Astrocyte (in vitro differentiated cells and primary cell): ENCODE data around the gene C20orf144. TPM values are rescaled to one million over a fixed set of nuclear protein-coding genes. Genes with fewer than 3 reads are reported as not detected.

Experiments
- DNase-seq: peaks from one replicate; pipeline ENCODE4 v3.0.0-alpha.2; 2010; ENCODE audit warnings: low read depth
- FAIRE-seq: peaks from 2 replicates; lab custom pipeline; 2011; peaks lifted over from hg19 to GRCh38; lab: Jason Lieb, UNC
- H2AFZ ChIP-seq: 2 replicates; pipeline ENCODE4 v1.6.0; 2012; ENCODE audit warnings: low read depth, low read length, inconsistent platforms
- H3K27ac ChIP-seq: 2 replicates; pipeline ENCODE4 v1.5.1; 2011; ENCODE audit warnings: low read depth, low read length, inconsistent platforms
- H3K27me3 ChIP-seq: 2 replicates; pipeline ENCODE4 v1.6.0; 2011; ENCODE audit warnings: low read length, inconsistent platforms; ENCODE audit not compliant: insufficient read depth
- H3K36me3 ChIP-seq: 2 replicates; pipeline ENCODE4 v1.5.1; 2011; ENCODE audit warnings: low read length, inconsistent platforms; ENCODE audit not compliant: insufficient read depth
- H3K4me1 ChIP-seq: 2 replicates; pipeline ENCODE4 v1.5.1; 2011; ENCODE audit warnings: low read length, inconsistent platforms; ENCODE audit not compliant: insufficient read depth
- H3K4me2 ChIP-seq: 2 replicates; pipeline ENCODE4 v1.6.0; 2012; ENCODE audit warnings: low read length, inconsistent platforms
- H3K4me3 ChIP-seq: 2 replicates; pipeline ENCODE4 v1.5.1; 2011; ENCODE audit warnings: low read depth, mild to moderate bottlenecking, low read length, inconsistent platforms; ENCODE audit not compliant: insufficient read depth
- H3K79me2 ChIP-seq: 2 replicates; pipeline ENCODE4 v1.6.0; 2012; ENCODE audit warnings: mild to moderate bottlenecking, low read length, inconsistent platforms; ENCODE audit not compliant: insufficient read depth
- H3K9ac ChIP-seq: 2 replicates; pipeline ENCODE4 v1.6.0; 2012; ENCODE audit warnings: mild to moderate bottlenecking, low read length, inconsistent platforms
- H3K9me3 ChIP-seq: 2 replicates; pipeline ENCODE4 v1.5.1; 2012; ENCODE audit warnings: low read depth, mild to moderate bottlenecking, low read length, inconsistent platforms; ENCODE audit not compliant: insufficient read depth
- H4K20me1 ChIP-seq: 2 replicates; pipeline ENCODE4 v1.6.0; 2012; ENCODE audit warnings: low read length, inconsistent platforms; ENCODE audit not compliant: insufficient read depth
- H3K27ac Mint-ChIP-seq: one replicate; pipeline ENCODE4 v1.8.0; 2021; ENCODE audit warnings: mild to moderate bottlenecking, mixed read lengths; ENCODE audit not compliant: unreplicated experiment
- H3K27me3 Mint-ChIP-seq: one replicate; pipeline ENCODE4 v1.8.0; 2021; ENCODE audit warnings: low read depth, mixed read lengths; ENCODE audit not compliant: unreplicated experiment
- H3K36me3 Mint-ChIP-seq: one replicate; pipeline ENCODE4 v1.8.0; 2021; ENCODE audit warnings: low read depth, mixed read lengths; ENCODE audit not compliant: unreplicated experiment
- H3K4me1 Mint-ChIP-seq: one replicate; pipeline ENCODE4 v1.8.0; 2021; ENCODE audit warnings: low read depth, mixed read lengths; ENCODE audit not compliant: unreplicated experiment
- H3K4me3 Mint-ChIP-seq: one replicate; pipeline ENCODE4 v1.8.0; 2021; ENCODE audit warnings: mild to moderate bottlenecking, moderate library complexity, mixed read lengths; ENCODE audit not compliant: unreplicated experiment
- H3K9me3 Mint-ChIP-seq: one replicate; pipeline ENCODE4 v1.8.0; 2021; ENCODE audit warnings: mild to moderate bottlenecking, mixed read lengths; ENCODE audit not compliant: unreplicated experiment
- EZH2 ChIP-seq: IDR thresholded peaks from 2 replicates; pipeline ENCODE4 v1.6.1; 2012; ENCODE audit warnings: mild to moderate bottlenecking, low read length, inconsistent platforms; ENCODE audit not compliant: insufficient read depth
- total RNA-seq: library from RNA; stranded (reverse); gene quantifications from 2 replicates; pipeline ENCODE4 v1.2.1, GENCODE V29; 2021
- TF ChIP-seq, protein P1 (sequence below): IDR thresholded peaks from 2 replicates; pipeline ENCODE4 v1.5.1; 2011; ENCODE audit warnings: low read depth, mild to moderate bottlenecking, inconsistent platforms, low read length, moderate library complexity; ENCODE audit not compliant: insufficient read depth

Gene C20orf144
- total RNA-seq, 1 donor from 2014 or later, result 0.16 TPM

- Mint-ChIP-seq H3K4me3 (no peak overlapping the region), H3K27me3 (peaks cover 4% of the 10 kb centered on the region), H3K4me1 (no peaks in the 10 kb centered on the region), H3K36me3 (peaks cover 3% of the 10 kb centered on the region), H3K27ac (no peak overlapping the region), H3K9me3 (peaks cover 14% of the 10 kb centered on the region)
- H3K9ac ChIP-seq, result no peak overlapping the region
- no peak overlapping the region for H3K27ac ChIP-seq
- H3K36me3 ChIP-seq, result no peaks in the 10 kb centered on the region
- TF ChIP-seq EZH2, result no peak
- TF ChIP-seq, protein P1, sequence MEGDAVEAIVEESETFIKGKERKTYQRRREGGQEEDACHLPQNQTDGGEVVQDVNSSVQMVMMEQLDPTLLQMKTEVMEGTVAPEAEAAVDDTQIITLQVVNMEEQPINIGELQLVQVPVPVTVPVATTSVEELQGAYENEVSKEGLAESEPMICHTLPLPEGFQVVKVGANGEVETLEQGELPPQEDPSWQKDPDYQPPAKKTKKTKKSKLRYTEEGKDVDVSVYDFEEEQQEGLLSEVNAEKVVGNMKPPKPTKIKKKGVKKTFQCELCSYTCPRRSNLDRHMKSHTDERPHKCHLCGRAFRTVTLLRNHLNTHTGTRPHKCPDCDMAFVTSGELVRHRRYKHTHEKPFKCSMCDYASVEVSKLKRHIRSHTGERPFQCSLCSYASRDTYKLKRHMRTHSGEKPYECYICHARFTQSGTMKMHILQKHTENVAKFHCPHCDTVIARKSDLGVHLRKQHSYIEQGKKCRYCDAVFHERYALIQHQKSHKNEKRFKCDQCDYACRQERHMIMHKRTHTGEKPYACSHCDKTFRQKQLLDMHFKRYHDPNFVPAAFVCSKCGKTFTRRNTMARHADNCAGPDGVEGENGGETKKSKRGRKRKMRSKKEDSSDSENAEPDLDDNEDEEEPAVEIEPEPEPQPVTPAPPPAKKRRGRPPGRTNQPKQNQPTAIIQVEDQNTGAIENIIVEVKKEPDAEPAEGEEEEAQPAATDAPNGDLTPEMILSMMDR, result no peak
- DNase-seq (no peak), FAIRE-seq (no peak)
- H3K27me3 ChIP-seq, result no peaks in the 10 kb centered on the region
- no peaks in the 10 kb centered on the region for H3K79me2 ChIP-seq
- H4K20me1 ChIP-seq, result no peaks in the 10 kb centered on the region
- no peak overlapping the region for H2AFZ ChIP-seq
- no peak overlapping the region for H3K4me2 ChIP-seq
- H3K4me1 ChIP-seq, result peaks cover 3% of the 10 kb centered on the region
- H3K9me3 ChIP-seq, result no peaks in the 10 kb centered on the region
- H3K4me3 ChIP-seq, result no peak overlapping the region
Observed at GRCh38 chr20:33701629-33702450, 39.7 kb downstream of the C20orf144 start.

- Histone ChIP-seq H3K4me1 (no peaks in the 10 kb centered on the region), H3K27me3 (no peaks in the 10 kb centered on the region)
- peaks cover 3% of the 10 kb centered on the region for H3K27me3 Mint-ChIP-seq
Observed at GRCh38 chr20:33702861-33703260, 40.7 kb downstream of the C20orf144 start.

DNA sequence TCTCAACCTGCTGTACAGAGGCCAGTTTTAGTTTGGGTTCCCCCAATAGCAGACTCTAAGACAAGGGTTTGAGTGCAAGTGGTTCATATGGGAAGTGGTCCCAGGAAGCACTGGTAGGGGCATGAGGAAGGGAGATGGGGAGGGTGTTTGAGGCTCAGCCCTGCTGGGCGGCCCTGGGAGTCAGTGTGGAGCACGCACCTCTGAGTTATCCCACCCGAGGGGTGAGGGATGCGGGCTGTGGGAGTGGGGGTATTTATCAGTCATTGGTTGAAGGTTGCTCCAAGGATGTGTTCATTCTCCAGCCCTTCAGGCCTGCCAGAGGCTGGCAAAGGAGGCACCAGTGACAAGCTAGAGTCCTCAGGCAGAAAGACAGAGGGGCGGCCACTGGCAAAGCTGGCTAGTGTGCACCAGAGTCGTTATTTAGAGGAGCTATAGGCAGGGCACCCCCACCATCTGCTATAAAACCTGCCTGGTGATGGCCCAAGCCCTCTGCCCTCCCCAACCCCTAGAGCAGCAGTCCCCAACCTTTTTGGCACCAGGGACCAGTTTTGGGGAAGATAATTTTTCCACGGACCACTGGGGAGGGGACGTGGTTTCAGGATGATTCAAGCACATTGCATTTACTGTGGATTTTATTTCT lies 41.5 kb downstream of the C20orf144 start:
- no peaks in the 10 kb centered on the region for H4K20me1 ChIP-seq
- no peak overlapping the region for H3K9ac ChIP-seq
- Mint-ChIP-seq H3K36me3 (no peaks in the 10 kb centered on the region), H3K27ac (no peak overlapping the region), H3K4me3 (no peak overlapping the region), H3K4me1 (no peaks in the 10 kb centered on the region), H3K27me3 (peaks cover 3% of the 10 kb centered on the region), H3K9me3 (peaks cover 10% of the 10 kb centered on the region)
- H2AFZ ChIP-seq, result no peak overlapping the region
- FAIRE-seq (no peak), DNase-seq (no peak)
- no peak overlapping the region for H3K27ac ChIP-seq
- H3K4me1 ChIP-seq, result no peaks in the 10 kb centered on the region
- H3K79me2 ChIP-seq, result no peaks in the 10 kb centered on the region
- H3K9me3 ChIP-seq, result no peaks in the 10 kb centered on the region
- no peak for TF ChIP-seq EZH2
- TF ChIP-seq, protein P1, result no peak
- no peak overlapping the region for H3K4me2 ChIP-seq
- no peak overlapping the region for H3K4me3 ChIP-seq
- no peaks in the 10 kb centered on the region for H3K27me3 ChIP-seq
- H3K36me3 ChIP-seq, result no peaks in the 10 kb centered on the region

More at GRCh38 chr20:33702861-33703260, 40.7 kb downstream of the C20orf144 start:
- Mint-ChIP-seq H3K9me3 (peaks cover 12% of the 10 kb centered on the region), H3K36me3 (peaks cover 3% of the 10 kb centered on the region), H3K4me1 (no peaks in the 10 kb centered on the region), H3K27ac (no peak overlapping the region), H3K4me3 (no peak overlapping the region)
- no peak overlapping the region for H3K9ac ChIP-seq
- no peak overlapping the region for H3K4me2 ChIP-seq
- no peaks in the 10 kb centered on the region for H3K79me2 ChIP-seq
- no peak overlapping the region for H3K27ac ChIP-seq
- no peaks in the 10 kb centered on the region for H3K36me3 ChIP-seq
- FAIRE-seq (no peak), DNase-seq (no peak)
- TF ChIP-seq EZH2, result no peak
- no peak overlapping the region for H2AFZ ChIP-seq
- no peaks in the 10 kb centered on the region for H4K20me1 ChIP-seq
- H3K9me3 ChIP-seq, result no peaks in the 10 kb centered on the region
- H3K4me3 ChIP-seq, result no peak overlapping the region
